K562 (cell line): Measurements from ENCODE around the gene PPT1. TPM values are rescaled to one million over a fixed set of nuclear protein-coding genes. Genes with fewer than 3 reads are reported as not detected.

ENCODE experiments used
- ARHGAP35 ChIP-seq: fragments of 450-650 bp; IDR thresholded peaks from 2 replicates; pipeline ENCODE4 v1.6.1; 2018; ENCODE audit not compliant: partially characterized antibody
- CBFA2T2 ChIP-seq: fragments of 450-650 bp; conservative IDR thresholded peaks from 2 replicates; pipeline ENCODE4 v1.6.1; 2017; ENCODE audit warnings: mild to moderate bottlenecking
- CBFB ChIP-seq: sonication (generic); formaldehyde crosslinking; IDR thresholded peaks from 2 replicates; pipeline ENCODE4 v1.4.0; 2020; ENCODE audit warnings: mild to moderate bottlenecking, missing genetic modification reagents
- DMBX1 ChIP-seq: fragments of 250-450 bp; sonication (Bioruptor Pico); IDR thresholded peaks from 2 replicates; pipeline ENCODE4 v1.8.0; 2022; ENCODE audit warnings: inconsistent platforms, mild to moderate bottlenecking, moderate library complexity, borderline replicate concordance
- EGR1 ChIP-seq: fragments of 450-650 bp; conservative IDR thresholded peaks from 2 replicates; pipeline ENCODE4 v1.6.1; 2017; ENCODE audit warnings: mild to moderate bottlenecking
- ELF1 ChIP-seq: fragments of 200-800 bp; sonication (Bioruptor generic); IDR thresholded peaks from 2 replicates; pipeline ENCODE4 v1.6.1; 2016; ENCODE audit warnings: missing genetic modification characterization, missing compliant biosample characterization
- ETV6 ChIP-seq, 3 experiments: fragments of 150-350 bp in 1 of 3; sonication (generic) in 1 of 3; formaldehyde crosslinking in 1 of 3; IDR thresholded peaks; 2 replicates each; pipeline versions ENCODE4 v1.6.1 to v1.8.0; 2014 to 2022; ENCODE audit warnings: borderline replicate concordance in 2 of 3, low read depth in 2 of 3, antibody characterized with exemption in 1 of 3, low read length in 1 of 3, mild to moderate bottlenecking in 1 of 3, missing genetic modification reagents in 1 of 3
- FOXP1 ChIP-seq: sonication (generic); formaldehyde crosslinking; IDR thresholded peaks from 2 replicates; pipeline ENCODE4 v1.8.0; 2022; ENCODE audit warnings: mild to moderate bottlenecking, missing genetic modification reagents
- FUS ChIP-seq: fragments of 200-400 bp; formaldehyde crosslinking; optimal IDR thresholded peaks from 2 replicates; pipeline ENCODE3; 2017; ENCODE audit warnings: low read depth, low read length
- HMG20B ChIP-seq: fragments of 250-450 bp; sonication (Bioruptor Pico); IDR thresholded peaks from 2 replicates; pipeline ENCODE4 v1.5.0; 2021; ENCODE audit warnings: mild to moderate bottlenecking
- IFI16 ChIP-seq: fragments of 250-450 bp; sonication (Bioruptor Pico); IDR thresholded peaks from 2 replicates; pipeline ENCODE4 v2.1.2; 2022; ENCODE audit warnings: mild to moderate bottlenecking, inconsistent platforms
- KAT8 ChIP-seq: fragments of 450-650 bp; IDR thresholded peaks from 2 replicates; pipeline ENCODE4 v1.6.1; 2016; ENCODE audit warnings: low read depth, mild to moderate bottlenecking
- KDM5B ChIP-seq: fragments of 200-600 bp; sonication (generic); IDR thresholded peaks from 2 replicates; pipeline ENCODE4 v1.6.1; 2012; ENCODE audit warnings: low read depth, mild to moderate bottlenecking, moderate library complexity, low read length, control low read depth, inconsistent platforms; ENCODE audit not compliant: insufficient replicate concordance
- KLF1 ChIP-seq: fragments of 450-650 bp; IDR thresholded peaks from 2 replicates; pipeline ENCODE4 v1.6.1; 2016; ENCODE audit warnings: missing genetic modification characterization, missing compliant biosample characterization
- MAFK ChIP-seq: IDR thresholded peaks from 2 replicates; pipeline ENCODE4 v1.6.1; 2011; ENCODE audit warnings: low read length, improper control_type of control experiment
- MYNN ChIP-seq, 2 experiments: sonication (generic); formaldehyde crosslinking in 1 of 2; IDR thresholded peaks; 2 replicates each; pipeline versions ENCODE4 v1.5.0 to v1.6.1; 2016 to 2020; ENCODE audit warnings: antibody characterized with exemption in 1 of 2, missing genetic modification reagents in 1 of 2
- POLR2H ChIP-seq: IDR thresholded peaks from 2 replicates; pipeline ENCODE4 v1.6.1; 2016; ENCODE audit warnings: missing genetic modification characterization, low read depth, mild to moderate bottlenecking, control low read depth, missing compliant biosample characterization, moderate library complexity
- SMARCA4 ChIP-seq: fragments of 450-650 bp; IDR thresholded peaks from 2 replicates; pipeline ENCODE4 v1.6.1; 2016
- SUPT5H ChIP-seq: fragments of 450-650 bp; IDR thresholded peaks from 2 replicates; pipeline ENCODE4 v1.6.1; 2016
- TAF1 ChIP-seq: IDR thresholded peaks from 2 replicates; pipeline ENCODE4 v1.6.1; 2011; ENCODE audit warnings: mild to moderate bottlenecking, low read length, moderate library complexity; ENCODE audit not compliant: insufficient read depth, control insufficient read depth, severe bottlenecking; ENCODE audit errors: extremely low read depth
- TOE1 ChIP-seq, 2 experiments: fragments of 450-650 bp in 1 of 2; sonication (generic) in 1 of 2; formaldehyde crosslinking in 1 of 2; IDR thresholded peaks; 2 replicates each; pipeline versions ENCODE4 v1.7.1 to v1.8.0; 2016 to 2022; ENCODE audit warnings: borderline replicate concordance in 2 of 2, mild to moderate bottlenecking in 2 of 2, antibody characterized with exemption in 1 of 2, inconsistent platforms in 1 of 2, low read depth in 1 of 2, missing genetic modification reagents in 1 of 2, moderate library complexity in 1 of 2
- ZNF592 ChIP-seq: fragments of 450-650 bp; IDR thresholded peaks from 2 replicates; pipeline ENCODE4 v1.6.1; 2017; ENCODE audit warnings: antibody characterized with exemption, mild to moderate bottlenecking
- polyA plus RNA-seq, 8 experiments: library from polyadenylated mRNA; depleted of rRNA in 4 of 8; stranded (reverse) in 5 of 8; unstranded in 3 of 8; fragments of >200 nt; fragmentation: Nextera tagmentation in 2 of 8; fragmentation: Illumina TruSeq in 1 of 8; extraction: Ambion mirVana in 2 of 8; extraction: Trizol in 1 of 8; gene quantifications; 2 replicates each; pipeline versions ENCODE4 v1.2.1 to v1.2.3, GENCODE V29; 2011 to 2014; ENCODE audit warnings: inconsistent platforms in 1 of 8, missing spikeins in 1 of 8
- total RNA-seq, 7 experiments: library from RNA; depleted of rRNA in 6 of 7; stranded (reverse); fragments of >200 nt in 6 of 7; fragmentation: Illumina TruSeq in 2 of 7; extraction: Trizol in 2 of 7; gene quantifications; 2 replicates each; pipeline versions ENCODE4 v1.2.1 to v1.2.3, GENCODE V29; 2011 to 2021; ENCODE audit warnings: low replicate concordance in 1 of 7
- TF ChIP-seq, protein P1 (sequence below): fragments of 450-650 bp; IDR thresholded peaks from 2 replicates; pipeline ENCODE4 v1.6.1; 2016; ENCODE audit warnings: antibody characterized with exemption

The PPT1 gene
- total and polyA plus RNA-seq, 9 of the 15 experiments (the other 6 are each of a cell fraction or from before 2014, with no cell fraction given), result 72.2 to 285 (median 143) TPM

- peak; percentile 38; the same call in 1 of the 2 replicates for TF ChIP-seq MAFK
- TF ChIP-seq ELF1 (tag), result peak; percentile 78
- no peak for TF ChIP-seq TAF1
- TF ChIP-seq KDM5B, result no peak
- no peak for TF ChIP-seq CBFB (CRISPR knock-in tag)
- no peak for TF ChIP-seq FUS
- no peak; the same call in 1 of the 2 replicates for TF ChIP-seq SUPT5H
- TF ChIP-seq IFI16, result no peak
- TF ChIP-seq SMARCA4, result peak; percentile 100
- TF ChIP-seq CBFA2T2, result peak; percentile 96
- TF ChIP-seq, protein P1, sequence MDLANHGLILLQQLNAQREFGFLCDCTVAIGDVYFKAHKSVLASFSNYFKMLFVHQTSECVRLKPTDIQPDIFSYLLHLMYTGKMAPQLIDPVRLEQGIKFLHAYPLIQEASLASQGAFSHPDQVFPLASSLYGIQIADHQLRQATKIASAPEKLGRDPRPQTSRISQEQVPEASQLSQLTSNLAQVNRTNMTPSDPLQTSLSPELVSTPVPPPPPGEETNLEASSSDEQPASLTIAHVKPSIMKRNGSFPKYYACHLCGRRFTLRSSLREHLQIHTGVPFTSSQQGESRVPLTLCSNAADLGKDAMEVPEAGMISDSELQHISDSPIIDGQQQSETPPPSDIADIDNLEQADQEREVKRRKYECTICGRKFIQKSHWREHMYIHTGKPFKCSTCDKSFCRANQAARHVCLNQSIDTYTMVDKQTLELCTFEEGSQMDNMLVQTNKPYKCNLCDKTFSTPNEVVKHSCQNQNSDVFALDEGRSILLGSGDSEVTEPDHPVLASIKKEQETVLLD, result peak; percentile 88
- TF ChIP-seq MYNN (IDR thresholded peaks at IDR 0.05), result peak; percentile 80; the same call in 1 of the 2 replicates
- TF ChIP-seq MYNN (CRISPR knock-in tag; IDR thresholded peaks at IDR 0.05), result no peak
- TF ChIP-seq DMBX1 (CRISPR knock-in tag), result peak; percentile 84
- TF ChIP-seq ARHGAP35, result no peak
- TF ChIP-seq TOE1 (IDR thresholded peaks at IDR 0.05; ENCODE audit: borderline replicate concordance), result peak; percentile 76; the same call in 1 of the 2 replicates
- TF ChIP-seq TOE1 (CRISPR knock-in tag; IDR thresholded peaks at IDR 0.05; ENCODE audit: borderline replicate concordance, low read depth), result no peak
- TF ChIP-seq KLF1 (tag), result no peak
- no peak for TF ChIP-seq HMG20B (CRISPR knock-in tag)
- no peak for TF ChIP-seq EGR1
- TF ChIP-seq FOXP1 (CRISPR knock-in tag), result peak; percentile 87
- TF ChIP-seq ETV6 (IDR thresholded peaks at IDR 0.05; ENCODE audit: borderline replicate concordance in 1 of 2, low read depth in 2 of 2, low read length in 1 of 2), result peak; percentile 70 to 98; a peak in 3 of 4 replicates
- no peak for TF ChIP-seq ETV6 (CRISPR knock-in tag; IDR thresholded peaks at IDR 0.05; ENCODE audit: borderline replicate concordance)
- peak; percentile 64 for TF ChIP-seq POLR2H (tag)
- 0 out of 2 replicates have a peak, but pooled peaks have one; percentile 16 for TF ChIP-seq KAT8
- no peak; the same call in none of the 2 replicates for TF ChIP-seq ZNF592
Observed at GRCh38 chr1:40057310-40058030, 39.6 kb downstream of the PPT1 start (continued).
